NB4 (cell line): ENCODE data around the gene CRTC1.

ENCODE experiments used
- DNase-seq: peaks from one replicate; pipeline ENCODE4 v3.0.0; 2010; ENCODE audit warnings: low read depth
- H3K4me3 ChIP-seq: one replicate; pipeline ENCODE4 v1.5.1; 2011; ENCODE audit warnings: mild to moderate bottlenecking, low read depth, low read length, moderate library complexity
- MYC ChIP-seq: IDR thresholded peaks from 2 replicates; pipeline ENCODE4 v1.6.1; 2011; ENCODE audit warnings: low read depth, low read length
- POLR2A ChIP-seq: IDR thresholded peaks from 2 replicates; pipeline ENCODE4 v1.6.1; 2011; ENCODE audit warnings: mild to moderate bottlenecking; ENCODE audit not compliant: insufficient read length; ENCODE audit errors: extremely low read depth
- TF ChIP-seq, protein P1 (sequence below): IDR thresholded peaks from one replicate; pipeline ENCODE4 v1.5.1; 2012; ENCODE audit warnings: low read depth, low read length
- TF ChIP-seq, protein P2 (sequence below): IDR thresholded peaks from 2 replicates; pipeline ENCODE4 v1.6.1; 2011; ENCODE audit warnings: low read depth, low read length

CRTC1 gene

DNA sequence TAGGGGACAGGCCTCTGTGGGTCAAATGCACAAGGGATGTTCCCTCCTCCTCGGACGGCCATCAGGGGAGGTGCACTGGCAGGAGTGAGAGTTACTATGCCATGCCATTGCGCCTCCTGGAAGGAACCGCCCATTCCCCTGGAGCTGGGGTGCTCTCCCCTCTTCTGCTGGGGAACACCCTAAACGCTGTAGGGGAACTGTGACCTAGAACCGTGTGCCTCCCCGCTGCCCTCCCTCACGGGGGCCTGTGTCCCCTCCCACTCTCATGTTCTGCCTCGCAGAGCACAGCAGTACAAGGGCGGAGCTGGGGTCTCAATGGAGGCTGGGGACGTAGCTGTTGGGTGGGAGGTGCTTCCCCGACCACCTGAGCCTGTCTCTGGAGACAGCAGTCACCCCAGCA lies 17.2 kb upstream of the CRTC1 start:
- H3K4me3 ChIP-seq = no peak overlapping the region
- TF ChIP-seq, protein P1, sequence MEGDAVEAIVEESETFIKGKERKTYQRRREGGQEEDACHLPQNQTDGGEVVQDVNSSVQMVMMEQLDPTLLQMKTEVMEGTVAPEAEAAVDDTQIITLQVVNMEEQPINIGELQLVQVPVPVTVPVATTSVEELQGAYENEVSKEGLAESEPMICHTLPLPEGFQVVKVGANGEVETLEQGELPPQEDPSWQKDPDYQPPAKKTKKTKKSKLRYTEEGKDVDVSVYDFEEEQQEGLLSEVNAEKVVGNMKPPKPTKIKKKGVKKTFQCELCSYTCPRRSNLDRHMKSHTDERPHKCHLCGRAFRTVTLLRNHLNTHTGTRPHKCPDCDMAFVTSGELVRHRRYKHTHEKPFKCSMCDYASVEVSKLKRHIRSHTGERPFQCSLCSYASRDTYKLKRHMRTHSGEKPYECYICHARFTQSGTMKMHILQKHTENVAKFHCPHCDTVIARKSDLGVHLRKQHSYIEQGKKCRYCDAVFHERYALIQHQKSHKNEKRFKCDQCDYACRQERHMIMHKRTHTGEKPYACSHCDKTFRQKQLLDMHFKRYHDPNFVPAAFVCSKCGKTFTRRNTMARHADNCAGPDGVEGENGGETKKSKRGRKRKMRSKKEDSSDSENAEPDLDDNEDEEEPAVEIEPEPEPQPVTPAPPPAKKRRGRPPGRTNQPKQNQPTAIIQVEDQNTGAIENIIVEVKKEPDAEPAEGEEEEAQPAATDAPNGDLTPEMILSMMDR = no peak
- no peak for DNase-seq

DNA sequence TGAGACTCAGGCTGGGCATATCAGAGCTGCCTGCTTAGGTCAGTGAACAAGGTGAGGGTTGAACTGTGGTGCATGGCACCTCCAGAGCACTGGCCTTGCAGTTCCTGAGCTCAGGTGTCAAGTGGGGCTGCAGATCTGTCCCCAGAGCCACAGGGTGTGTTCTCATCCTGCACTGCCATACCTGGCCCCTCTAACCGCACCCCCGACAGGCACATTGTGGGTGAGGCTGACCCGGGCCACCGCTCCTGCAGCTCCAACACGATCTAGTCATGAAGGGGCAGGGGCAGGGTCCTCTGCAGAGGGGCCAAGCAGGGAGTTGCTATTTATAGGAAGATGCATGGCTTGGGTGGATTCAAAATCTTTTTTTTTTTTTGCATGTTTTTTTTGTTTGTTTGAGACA lies 16.7 kb upstream of the CRTC1 start:
- no peak overlapping the region for H3K4me3 ChIP-seq
- DNase-seq = no peak
- no peak for TF ChIP-seq MYC
- TF ChIP-seq, protein P2, sequence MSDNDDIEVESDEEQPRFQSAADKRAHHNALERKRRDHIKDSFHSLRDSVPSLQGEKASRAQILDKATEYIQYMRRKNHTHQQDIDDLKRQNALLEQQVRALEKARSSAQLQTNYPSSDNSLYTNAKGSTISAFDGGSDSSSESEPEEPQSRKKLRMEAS = no peak
- TF ChIP-seq POLR2A = no peak
- TF ChIP-seq, protein P1 = no peak

DNA sequence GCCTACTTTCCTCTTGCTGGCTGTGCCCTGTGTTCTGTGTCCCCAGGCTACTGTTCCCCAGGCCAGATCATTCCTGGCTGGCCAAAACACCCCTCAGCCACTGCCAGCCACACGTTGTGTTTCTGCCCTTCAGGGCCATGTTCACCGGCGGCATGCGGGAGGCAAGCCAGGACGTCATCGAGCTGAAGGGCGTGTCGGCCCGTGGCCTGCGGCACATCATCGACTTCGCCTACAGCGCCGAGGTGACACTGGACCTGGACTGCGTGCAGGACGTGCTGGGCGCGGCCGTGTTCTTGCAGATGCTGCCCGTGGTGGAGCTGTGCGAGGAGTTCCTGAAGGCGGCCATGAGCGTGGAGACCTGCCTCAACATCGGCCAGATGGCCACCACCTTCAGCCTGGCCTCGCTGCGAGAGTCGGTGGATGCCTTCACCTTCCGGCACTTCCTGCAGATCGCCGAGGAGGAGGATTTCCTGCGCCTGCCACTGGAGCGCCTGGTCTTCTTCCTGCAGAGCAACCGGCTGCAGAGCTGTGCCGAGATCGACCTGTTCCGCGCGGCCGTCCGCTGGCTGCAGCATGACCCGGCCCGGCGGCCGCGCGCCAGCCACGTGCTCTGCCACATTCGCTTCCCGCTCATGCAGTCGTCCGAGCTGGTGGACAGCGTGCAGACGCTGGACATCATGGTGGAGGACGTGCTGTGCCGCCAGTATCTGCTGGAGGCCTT lies 15.8 kb upstream of the CRTC1 start:
- no peak overlapping the region for H3K4me3 ChIP-seq
- no peak for TF ChIP-seq POLR2A
- TF ChIP-seq, protein P2 = no peak
- TF ChIP-seq MYC = no peak
- TF ChIP-seq, protein P1 = no peak
- DNase-seq = no peak

DNA sequence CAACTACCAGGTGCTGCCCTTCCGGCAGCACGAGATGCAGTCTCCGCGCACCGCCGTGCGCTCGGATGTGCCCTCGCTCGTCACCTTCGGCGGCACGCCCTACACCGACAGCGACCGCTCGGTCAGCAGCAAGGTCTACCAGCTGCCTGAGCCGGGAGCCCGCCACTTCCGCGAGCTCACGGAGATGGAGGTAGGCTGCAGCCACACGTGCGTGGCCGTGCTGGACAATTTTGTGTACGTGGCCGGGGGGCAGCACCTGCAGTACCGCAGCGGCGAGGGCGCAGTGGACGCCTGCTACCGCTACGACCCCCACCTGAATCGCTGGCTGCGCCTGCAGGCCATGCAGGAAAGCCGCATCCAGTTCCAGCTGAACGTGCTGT lies 15.2 kb upstream of the CRTC1 start:
- no peak overlapping the region for H3K4me3 ChIP-seq
- TF ChIP-seq, protein P2 = no peak
- TF ChIP-seq MYC (no peak), POLR2A (no peak)
- TF ChIP-seq, protein P1 = no peak
- no peak for DNase-seq

DNA sequence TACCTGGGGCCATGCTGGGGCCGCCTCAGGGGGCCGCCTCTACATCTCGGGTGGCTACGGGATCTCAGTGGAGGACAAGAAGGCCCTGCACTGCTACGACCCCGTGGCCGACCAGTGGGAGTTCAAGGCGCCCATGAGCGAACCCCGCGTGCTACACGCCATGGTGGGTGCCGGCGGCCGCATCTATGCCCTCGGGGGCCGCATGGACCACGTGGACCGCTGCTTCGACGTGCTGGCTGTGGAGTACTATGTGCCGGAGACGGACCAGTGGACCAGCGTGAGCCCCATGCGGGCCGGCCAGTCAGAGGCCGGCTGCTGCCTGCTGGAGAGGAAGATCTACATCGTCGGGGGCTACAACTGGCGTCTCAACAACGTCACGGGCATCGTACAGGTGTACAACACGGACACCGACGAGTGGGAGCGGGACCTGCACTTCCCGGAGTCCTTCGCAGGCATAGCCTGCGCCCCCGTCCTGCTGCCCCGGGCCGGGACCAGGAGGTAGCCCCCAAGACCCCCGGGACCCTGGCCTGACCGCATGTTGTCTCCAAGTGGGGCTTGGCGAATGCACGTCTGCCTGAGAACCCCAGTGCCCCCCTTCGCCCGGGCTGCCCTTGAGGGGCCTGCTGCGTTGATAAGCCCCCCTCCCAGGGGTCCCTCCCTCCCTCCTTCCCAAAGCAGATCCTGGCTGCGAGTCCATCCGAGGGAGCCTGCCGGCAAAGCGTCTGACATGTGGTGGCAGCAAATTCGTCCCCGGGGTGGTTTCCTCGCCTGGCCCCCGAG lies 14.5 kb upstream of the CRTC1 start:
- H3K4me3 ChIP-seq = no peak overlapping the region
- no peak for DNase-seq
- TF ChIP-seq MYC = no peak
- TF ChIP-seq, protein P1 = no peak
- TF ChIP-seq POLR2A = no peak
- TF ChIP-seq, protein P2 = no peak

DNA sequence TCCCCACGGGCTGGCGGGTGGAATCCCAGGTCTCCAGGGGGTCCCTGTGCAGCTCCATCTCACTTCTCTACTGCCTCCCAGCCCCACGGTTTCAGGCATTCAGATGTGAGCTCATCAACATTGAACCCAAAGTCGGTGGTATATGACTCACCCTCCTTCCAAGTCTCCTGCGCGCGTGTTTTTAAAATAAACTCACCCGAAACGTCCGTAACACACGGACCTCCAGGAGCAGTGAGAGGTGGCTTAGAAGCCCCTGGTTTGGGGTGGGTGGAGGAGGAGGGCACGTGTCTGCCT lies 14.0 kb upstream of the CRTC1 start:
- no peak for TF ChIP-seq MYC
- TF ChIP-seq, protein P1 = no peak
- TF ChIP-seq, protein P2 = no peak
- TF ChIP-seq POLR2A = no peak
- no peak for DNase-seq
- H3K4me3 ChIP-seq = no peak overlapping the region
